HG02970 (cell line): ENCODE results near the gene MEIOC.
"Not testable (repeated sequence)": the region's sequence is repeated elsewhere in the genome, so short reads cannot be mapped to it uniquely, and the experiment has no call there.

ENCODE experiments used
- ATAC-seq: cut with Tn5 transposase; IDR thresholded peaks from one replicate; pipeline ENCODE4 v1.9.1; 2021; ENCODE audit warnings: mild to moderate bottlenecking, moderate library complexity, moderate number of reproducible peaks; ENCODE audit not compliant: unreplicated experiment, low FRiP score

MEIOC gene

DNA sequence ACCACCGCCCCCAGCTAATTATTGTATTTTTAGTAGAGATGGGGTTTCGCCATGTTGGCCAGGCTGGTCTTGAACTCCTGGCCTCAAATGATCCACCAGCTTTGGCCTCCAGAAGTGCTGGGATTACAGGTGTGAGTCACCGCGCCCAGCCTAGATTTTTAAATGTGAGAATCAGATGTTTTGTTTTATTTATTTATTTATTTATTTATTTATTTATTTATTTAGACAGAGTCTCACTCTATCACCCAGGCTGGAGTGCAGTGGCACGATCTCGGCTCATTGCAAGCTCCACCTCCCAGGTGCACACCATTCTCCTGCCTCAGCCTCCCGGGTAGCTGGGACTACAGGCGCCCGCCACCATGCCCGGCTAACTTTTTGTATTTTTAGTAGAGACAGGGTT, 44.0 kb downstream of the MEIOC start:
- not testable (repeated sequence) for ATAC-seq

- ATAC-seq: no peak
Observed at GRCh38 chr17:44707755-44708400, 51.6 kb downstream of the MEIOC start.

- peak; percentile 82 for ATAC-seq
Observed at GRCh38 chr17:44708401-44709263, 52.4 kb downstream of the MEIOC start, which contains the start of gene DBF4B. Gene DBF4B (plus strand): TSS chr17:44708665. CDS start chr17:44708821, 156 bp downstream.

GRCh38 chr17:44719444-44719843, 63.2 kb downstream of the MEIOC start:
- no peak for ATAC-seq

DNA sequence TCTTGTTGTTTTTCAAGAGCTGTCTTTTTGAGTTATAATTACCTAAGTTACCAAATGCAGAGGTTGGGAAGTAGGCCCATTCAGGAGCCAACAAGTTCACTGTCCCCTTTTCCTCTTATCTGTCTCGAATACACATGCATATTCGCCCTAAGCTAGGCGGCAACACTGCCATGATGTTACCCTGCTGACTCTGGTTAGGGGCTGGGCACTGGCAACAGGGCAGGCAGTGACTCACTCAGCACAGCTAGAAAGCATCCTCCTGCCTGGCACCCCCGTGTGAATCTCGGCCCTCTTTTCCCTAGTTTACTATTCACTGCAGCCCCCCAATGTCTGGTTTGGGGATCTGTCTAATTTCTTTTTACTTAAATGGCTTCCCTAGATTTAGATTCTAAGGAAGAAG, 66.0 kb downstream of the MEIOC start:
- ATAC-seq: no peak
